HepG2 (cell line): ENCODE measurements around the gene LITAF. TPM values are rescaled to one million over a fixed set of nuclear protein-coding genes. Genes with fewer than 3 reads are reported as not detected.
A peak's percentile ranks its signal among the peaks of the same experiment; 100 is the strongest.

ENCODE experiments used
- ARID4A ChIP-seq: sonication (generic); formaldehyde crosslinking; IDR thresholded peaks from 2 replicates; pipeline ENCODE4 v1.5.0; 2020; ENCODE audit warnings: mild to moderate bottlenecking, missing genetic modification reagents, borderline replicate concordance
- CTCF ChIP-seq: sonication (generic); formaldehyde crosslinking; IDR thresholded peaks from 2 replicates; pipeline ENCODE4 v1.5.0; 2020; ENCODE audit warnings: mild to moderate bottlenecking, missing genetic modification reagents, moderate library complexity
- HBP1 ChIP-seq: IDR thresholded peaks from 2 replicates; pipeline ENCODE4 v1.6.1; 2016; ENCODE audit warnings: low read depth, control low read depth
- HOXD1 ChIP-seq: sonication (generic); formaldehyde crosslinking; IDR thresholded peaks from 2 replicates; pipeline ENCODE4 v1.5.0; 2020; ENCODE audit warnings: missing genetic modification reagents
- KLF12 ChIP-seq: sonication (generic); formaldehyde crosslinking; IDR thresholded peaks from 2 replicates; pipeline ENCODE4 v1.4.0; 2020; ENCODE audit warnings: missing genetic modification reagents, borderline replicate concordance
- KLF15 ChIP-seq: sonication (generic); formaldehyde crosslinking; IDR thresholded peaks from 2 replicates; pipeline ENCODE4 v1.8.1; 2023; ENCODE audit warnings: borderline replicate concordance, mild to moderate bottlenecking, inconsistent platforms, missing genetic modification reagents, mixed read lengths
- LRRFIP1 ChIP-seq: sonication (generic); formaldehyde crosslinking; conservative IDR thresholded peaks from 2 replicates; pipeline ENCODE4 v1.4.0; 2020; ENCODE audit warnings: missing genetic modification reagents
- PAWR ChIP-seq: sonication (generic); formaldehyde crosslinking; IDR thresholded peaks from 2 replicates; pipeline ENCODE4 v1.4.0; 2020; ENCODE audit warnings: missing genetic modification reagents, mild to moderate bottlenecking, borderline replicate concordance
- SMAD1 ChIP-seq: sonication (generic); formaldehyde crosslinking; IDR thresholded peaks from 2 replicates; pipeline ENCODE4 v1.4.0; 2020; ENCODE audit warnings: missing genetic modification reagents, low read depth, mild to moderate bottlenecking, borderline replicate concordance
- STAG1 ChIP-seq: sonication (generic); formaldehyde crosslinking; IDR thresholded peaks from 2 replicates; pipeline ENCODE4 v1.4.0; 2020; ENCODE audit warnings: missing genetic modification reagents
- ZMYM2 ChIP-seq: sonication (generic); formaldehyde crosslinking; IDR thresholded peaks from 2 replicates; pipeline ENCODE4 v1.8.0; 2022; ENCODE audit warnings: mild to moderate bottlenecking, missing genetic modification reagents
- ZNF546 ChIP-seq: sonication (generic); formaldehyde crosslinking; conservative IDR thresholded peaks from 2 replicates; pipeline ENCODE4 v1.8.1; 2023; ENCODE audit warnings: mild to moderate bottlenecking, missing genetic modification reagents
- ZNF644 ChIP-seq: IDR thresholded peaks from 2 replicates; pipeline ENCODE4 v1.6.1; 2016; ENCODE audit warnings: low read depth
- ZNF687 ChIP-seq: sonication (generic); formaldehyde crosslinking; IDR thresholded peaks from 2 replicates; pipeline ENCODE4 v1.5.1; 2020; ENCODE audit warnings: mild to moderate bottlenecking, missing genetic modification reagents, moderate library complexity
- ZSCAN25 ChIP-seq: sonication (generic); formaldehyde crosslinking; IDR thresholded peaks from 2 replicates; pipeline ENCODE4 v1.8.0; 2022; ENCODE audit warnings: mild to moderate bottlenecking, missing genetic modification reagents
- polyA plus RNA-seq, 8 experiments: library from polyadenylated mRNA; depleted of rRNA in 3 of 8; stranded (reverse) in 7 of 8; unstranded in 1 of 8; fragments of >200 nt; fragmentation: Illumina TruSeq in 4 of 8; extraction: Trizol in 4 of 8; gene quantifications; 2 replicates each; pipeline versions ENCODE4 v1.2.1 to v1.2.3, GENCODE V29; 2011 to 2016; ENCODE audit warnings: low read depth in 4 of 8, missing spikeins in 1 of 8, mixed read lengths in 1 of 8; ENCODE audit not compliant: insufficient read depth in 1 of 8
- total RNA-seq, 5 experiments: library from RNA; depleted of rRNA; stranded (reverse); fragments of >200 nt; fragmentation: Illumina TruSeq; extraction: Trizol; gene quantifications; 2 replicates each; pipeline ENCODE4 v1.2.3, GENCODE V29; 2016; ENCODE audit warnings: low read depth in 1 of 5

The LITAF gene
- total and polyA plus RNA-seq, 2 of the 13 experiments (the other 11 are each of a cell fraction or from before 2014, with no cell fraction given): 80.1 to 141 TPM

- TF ChIP-seq CTCF (CRISPR knock-in tag) (0 out of 2 replicates have a peak, but pooled peaks have one; percentile 27), HBP1 (CRISPR knock-in tag) (0 out of 2 replicates have a peak, but pooled peaks have one; percentile 7), PAWR (0 out of 2 replicates have a peak, but pooled peaks have one; percentile 70), LRRFIP1 (CRISPR knock-in tag) (no peak), STAG1 (CRISPR knock-in tag) (no peak; the same call in 1 of the 2 replicates), ZSCAN25 (CRISPR knock-in tag) (no peak), ZMYM2 (CRISPR knock-in tag) (no peak), HOXD1 (no peak), ARID4A (peak; percentile 26), SMAD1 (CRISPR knock-in tag) (0 out of 2 replicates have a peak, but pooled peaks have one; percentile 20), KLF12 (0 out of 2 replicates have a peak, but pooled peaks have one; percentile 2), ZNF644 (CRISPR knock-in tag) (peak; percentile 3; the same call in 1 of the 2 replicates), KLF15 (CRISPR knock-in tag) (no peak), ZNF546 (0 out of 2 replicates have a peak, but pooled peaks have one; percentile 12), ZNF687 (CRISPR knock-in tag) (peak; percentile 49; the same call in 1 of the 2 replicates)
Observed at GRCh38 chr16:11612665-11613025, 25.9 kb upstream of the LITAF start (continued).
